KMS-11 (cell line): Measurements from ENCODE around the gene LCE3E.
"Not testable (repeated sequence)": the region's sequence is repeated elsewhere in the genome, so short reads cannot be mapped to it uniquely, and the experiment has no call there.

Source experiments
- H2AFZ ChIP-seq: fragments of 200-600 bp; sonication (generic); 2 replicates; pipeline ENCODE4 v1.6.1; 2016; ENCODE audit warnings: antibody characterized with exemption, mixed run types, low read depth
- H3K27ac ChIP-seq: fragments of 200-600 bp; sonication (generic); 2 replicates; pipeline ENCODE4 v1.6.1; 2016; ENCODE audit warnings: mild to moderate bottlenecking, mixed run types
- H3K27me3 ChIP-seq: fragments of 200-600 bp; sonication (generic); 2 replicates; pipeline ENCODE4 v1.6.1; 2017; ENCODE audit warnings: mild to moderate bottlenecking, low read depth, mixed run types, moderate library complexity; ENCODE audit not compliant: insufficient read depth
- H3K36me3 ChIP-seq: fragments of 200-600 bp; sonication (generic); 2 replicates; pipeline ENCODE4 v1.6.1; 2017; ENCODE audit warnings: mild to moderate bottlenecking, mixed run types; ENCODE audit not compliant: insufficient read depth
- H3K4me1 ChIP-seq: fragments of 200-600 bp; sonication (generic); 2 replicates; pipeline ENCODE4 v1.6.1; 2016; ENCODE audit warnings: mild to moderate bottlenecking, low read depth, mixed run types; ENCODE audit not compliant: poor library complexity, severe bottlenecking
- H3K4me2 ChIP-seq: fragments of 200-600 bp; sonication (generic); 2 replicates; pipeline ENCODE4 v1.7.0; 2016; ENCODE audit warnings: mild to moderate bottlenecking, mixed run types
- H3K4me3 ChIP-seq: fragments of 200-600 bp; sonication (generic); IDR thresholded peaks from 2 replicates; pipeline ENCODE4 v1.6.1; 2017; ENCODE audit warnings: low read depth, low read length, mixed read lengths; ENCODE audit not compliant: insufficient read depth
- H3K79me2 ChIP-seq: fragments of 200-600 bp; sonication (generic); 2 replicates; pipeline ENCODE4 v1.6.1; 2016; ENCODE audit warnings: low read depth, mixed run types; ENCODE audit not compliant: insufficient read depth
- H3K9ac ChIP-seq: fragments of 200-600 bp; sonication (generic); 2 replicates; pipeline ENCODE4 v1.6.1; 2016; ENCODE audit warnings: mild to moderate bottlenecking, mixed run types
- H4K20me1 ChIP-seq: fragments of 200-600 bp; sonication (generic); 2 replicates; pipeline ENCODE4 v1.6.1; 2016; ENCODE audit warnings: mild to moderate bottlenecking, mixed run types; ENCODE audit not compliant: insufficient read depth
- CTCF ChIP-seq: fragments of 200-600 bp; sonication (generic); conservative IDR thresholded peaks from 2 replicates; pipeline ENCODE4 v1.6.1; 2017; ENCODE audit warnings: low read depth, mild to moderate bottlenecking, antibody characterized with exemption, low read length, moderate library complexity, mixed read lengths

Gene LCE3E

DNA sequence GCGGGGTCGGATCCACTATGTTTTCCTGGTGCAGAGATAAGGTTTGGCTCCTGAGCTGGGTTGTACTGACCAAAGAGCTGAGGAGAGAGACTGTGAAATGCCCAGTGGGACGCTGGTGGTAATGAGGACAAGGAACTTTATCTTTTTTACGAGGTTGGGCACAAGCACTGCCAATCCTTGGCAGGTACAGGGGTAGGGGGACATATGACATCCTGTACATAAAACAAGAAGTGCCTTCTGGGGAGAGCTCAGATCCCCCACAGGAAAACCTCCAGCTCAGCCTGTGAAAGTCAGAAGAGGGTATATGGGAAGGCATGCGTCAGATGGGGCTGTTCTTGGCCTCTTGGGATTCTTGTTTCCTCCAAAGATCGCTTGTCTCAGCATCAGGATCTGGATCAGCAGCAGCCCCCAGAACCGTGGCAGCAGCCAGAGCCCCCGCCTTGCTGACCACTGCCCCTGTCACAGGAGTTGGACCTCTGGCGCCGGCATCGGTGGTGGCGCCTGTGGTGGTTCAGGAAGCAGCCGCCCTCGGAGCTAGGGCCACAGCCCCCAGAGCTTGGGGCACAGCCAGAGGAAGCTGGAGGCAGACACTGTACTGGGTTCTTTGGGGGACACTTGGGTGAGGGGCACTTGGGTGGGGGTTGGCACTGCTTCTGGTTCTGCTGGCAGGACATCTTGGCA, 905 bp downstream of the LCE3E start:
- Histone ChIP-seq H3K36me3 (no peaks in the 10 kb centered on the region), H3K79me2 (no peaks in the 10 kb centered on the region), H3K4me3 (no peak overlapping the region), H3K27ac (no peak overlapping the region), H3K27me3 (no peaks in the 10 kb centered on the region), H4K20me1 (no peaks in the 10 kb centered on the region), H2AFZ (no peak overlapping the region), H3K4me2 (no peak overlapping the region), H3K4me1 (no peaks in the 10 kb centered on the region), H3K9ac (no peak overlapping the region)
- no peak for TF ChIP-seq CTCF

GRCh38 chr1:152565115-152565514, 1.5 kb downstream of the LCE3E start:
- H2AFZ ChIP-seq, result no peak overlapping the region
- no peak overlapping the region for H3K27ac ChIP-seq
- no peaks in the 10 kb centered on the region for H3K27me3 ChIP-seq
- H3K4me2 ChIP-seq, result no peak overlapping the region
- H3K36me3 ChIP-seq, result no peaks in the 10 kb centered on the region
- no peaks in the 10 kb centered on the region for H3K79me2 ChIP-seq
- H4K20me1 ChIP-seq, result no peaks in the 10 kb centered on the region
- H3K4me3 ChIP-seq, result no peak overlapping the region
- H3K9ac ChIP-seq, result no peak overlapping the region
- no peaks in the 10 kb centered on the region for H3K4me1 ChIP-seq
- no peak for TF ChIP-seq CTCF

DNA sequence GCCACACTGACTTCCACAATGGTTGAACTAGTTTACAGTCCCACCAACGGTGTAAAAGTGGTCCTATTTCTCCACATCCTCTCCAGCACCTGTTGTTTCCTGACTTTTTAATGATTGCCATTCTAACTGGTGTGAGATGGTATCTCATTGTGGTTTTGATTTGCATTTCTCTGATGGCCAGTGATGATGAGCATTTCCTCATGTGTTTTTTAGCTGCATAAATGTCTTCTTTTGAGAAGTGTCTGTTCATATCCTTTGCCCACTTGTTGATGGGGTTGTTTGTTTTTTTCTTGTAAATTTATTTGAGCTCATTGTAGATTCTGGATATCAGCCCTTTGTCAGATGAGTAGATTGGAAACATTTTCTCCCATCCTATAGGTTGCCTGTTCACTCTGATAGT, 18.2 kb downstream of the LCE3E start:
- H3K4me3 ChIP-seq, H3K27ac ChIP-seq, H4K20me1 ChIP-seq: not testable (repeated sequence)

DNA sequence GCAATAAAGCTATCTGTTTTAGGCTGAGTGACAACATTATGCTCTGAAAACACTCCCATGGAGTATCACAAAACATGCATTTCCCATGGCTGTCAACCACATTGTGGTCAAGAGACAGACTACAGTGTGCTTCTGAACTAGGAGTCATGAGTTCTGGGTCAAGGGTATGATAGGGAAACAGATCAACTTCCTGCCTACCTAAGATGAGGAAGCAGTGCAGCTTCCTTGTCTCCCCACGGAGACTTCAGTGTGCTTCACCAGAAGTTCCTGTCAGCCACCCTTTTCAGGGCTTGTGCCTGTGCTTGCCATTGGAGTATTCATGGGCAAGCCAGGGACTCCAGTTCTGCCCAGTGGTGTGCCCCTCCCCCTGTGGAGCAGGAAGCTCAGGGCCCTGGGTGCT, 19.9 kb downstream of the LCE3E start:
- no peak overlapping the region for H3K27ac ChIP-seq
- H4K20me1 ChIP-seq, result no peaks in the 10 kb centered on the region
- no peaks in the 10 kb centered on the region for H3K79me2 ChIP-seq
- no peak overlapping the region for H2AFZ ChIP-seq
- no peaks in the 10 kb centered on the region for H3K36me3 ChIP-seq
- TF ChIP-seq CTCF, result no peak
- H3K4me1 ChIP-seq, result no peaks in the 10 kb centered on the region
- H3K27me3 ChIP-seq, result no peaks in the 10 kb centered on the region
- no peak overlapping the region for H3K9ac ChIP-seq
- H3K4me3 ChIP-seq, result no peak overlapping the region
- H3K4me2 ChIP-seq, result no peak overlapping the region

More for the DNA sequence above, 18.2 kb downstream of the LCE3E start:
- not testable (repeated sequence) for H3K27me3 ChIP-seq, H3K36me3 ChIP-seq, H3K79me2 ChIP-seq, H3K4me2 ChIP-seq, H3K9ac ChIP-seq, H2AFZ ChIP-seq, H3K4me1 ChIP-seq

DNA sequence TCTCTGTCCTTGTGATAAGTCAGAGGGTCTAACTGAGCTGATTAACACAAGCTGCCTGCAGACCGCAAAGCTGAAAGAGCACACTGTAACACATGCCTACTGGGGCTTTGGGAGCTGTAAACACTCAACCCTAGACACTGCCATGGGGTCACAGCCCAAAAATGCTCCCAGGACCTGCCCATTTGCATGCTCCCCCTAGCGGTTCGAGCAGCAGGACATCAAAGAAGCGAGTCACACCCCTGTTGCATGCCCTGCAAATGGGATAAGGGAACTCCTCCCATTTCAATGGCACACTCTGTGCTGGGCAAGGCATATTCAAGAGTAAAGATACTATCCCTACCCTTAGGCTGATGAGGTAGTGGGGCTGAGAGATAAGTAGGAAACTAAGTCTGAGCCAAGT, 22.8 kb downstream of the LCE3E start:
- Histone ChIP-seq H3K9ac (no peak overlapping the region), H3K36me3 (no peaks in the 10 kb centered on the region), H2AFZ (no peak overlapping the region), H3K4me2 (no peak overlapping the region), H3K4me1 (no peaks in the 10 kb centered on the region), H4K20me1 (no peaks in the 10 kb centered on the region), H3K4me3 (no peak overlapping the region), H3K27me3 (no peaks in the 10 kb centered on the region), H3K79me2 (no peaks in the 10 kb centered on the region), H3K27ac (no peak overlapping the region)
- no peak for TF ChIP-seq CTCF
